Measurements from ENCODE around the gene KIF13A.
"Not testable (repeated sequence)": the region's sequence is repeated elsewhere in the genome, so short reads cannot be mapped to it uniquely, and the experiment has no call there.

Gene KIF13A

GRCh38 chr6:18016698-18017097 is 29.3 kb upstream of the KIF13A start:
- Mint-ChIP-seq H3K27ac (no peak overlapping the region), H3K4me3 (no peak overlapping the region), H3K27me3 (peaks cover 7% of the 10 kb centered on the region), H3K9me3 (peaks cover 4% of the 10 kb centered on the region), H3K4me1 (no peaks in the 10 kb centered on the region), H3K36me3 (no peaks in the 10 kb centered on the region)
- ATAC-seq: no peak

GRCh38 chr6:18016133-18016532 is 28.7 kb upstream of the KIF13A start:
- Mint-ChIP-seq H3K36me3 (no peaks in the 10 kb centered on the region), H3K27ac (no peak overlapping the region), H3K9me3 (peaks cover 4% of the 10 kb centered on the region), H3K4me3 (no peak overlapping the region), H3K27me3 (peaks cover 7% of the 10 kb centered on the region), H3K4me1 (no peaks in the 10 kb centered on the region)
- no peak for ATAC-seq

- Mint-ChIP-seq H3K4me1 (no peaks in the 10 kb centered on the region), H3K4me3 (no peak overlapping the region), H3K27ac (no peak overlapping the region), H3K9me3 (no peaks in the 10 kb centered on the region), H3K27me3 (no peaks in the 10 kb centered on the region), H3K36me3 (no peaks in the 10 kb centered on the region)
- no peak for ATAC-seq
Observed at GRCh38 chr6:18011287-18011686, 23.9 kb upstream of the KIF13A start.

GRCh38 chr6:18010540-18010939 is 23.1 kb upstream of the KIF13A start:
- H3K27me3 Mint-ChIP-seq, H3K4me3 Mint-ChIP-seq, H3K36me3 Mint-ChIP-seq, H3K9me3 Mint-ChIP-seq, H3K4me1 Mint-ChIP-seq, H3K27ac Mint-ChIP-seq, ATAC-seq: not testable (repeated sequence)

- ATAC-seq: no peak
- Mint-ChIP-seq H3K27ac (no peak overlapping the region), H3K4me3 (no peak overlapping the region), H3K4me1 (no peaks in the 10 kb centered on the region), H3K36me3 (no peaks in the 10 kb centered on the region), H3K9me3 (no peaks in the 10 kb centered on the region), H3K27me3 (no peaks in the 10 kb centered on the region)
Observed at GRCh38 chr6:18004256-18004985, 17.0 kb upstream of the KIF13A start.

- Mint-ChIP-seq H3K27me3 (peaks cover 18% of the 10 kb centered on the region), H3K36me3 (no peaks in the 10 kb centered on the region), H3K4me3 (no peak overlapping the region), H3K4me1 (peaks cover 2% of the 10 kb centered on the region), H3K9me3 (no peaks in the 10 kb centered on the region), H3K27ac (no peak overlapping the region)
- no peak for ATAC-seq
Observed at GRCh38 chr6:17999425-17999824, 12.0 kb upstream of the KIF13A start.

GRCh38 chr6:17998442-17998841 is 11.0 kb upstream of the KIF13A start:
- H3K4me1 Mint-ChIP-seq: peaks cover 11% of the 10 kb centered on the region
- H3K4me3 Mint-ChIP-seq: no peak overlapping the region
- no peak for ATAC-seq
- no peaks in the 10 kb centered on the region for H3K9me3 Mint-ChIP-seq
- peaks cover 18% of the 10 kb centered on the region for H3K27me3 Mint-ChIP-seq
- H3K36me3 Mint-ChIP-seq: no peaks in the 10 kb centered on the region
- no peak overlapping the region for H3K27ac Mint-ChIP-seq

GRCh38 chr6:17998003-17998402 is 10.6 kb upstream of the KIF13A start:
- peaks cover 11% of the 10 kb centered on the region for H3K4me1 Mint-ChIP-seq
- H3K27me3 Mint-ChIP-seq: peaks cover 18% of the 10 kb centered on the region
- no peaks in the 10 kb centered on the region for H3K9me3 Mint-ChIP-seq
- no peak overlapping the region for H3K4me3 Mint-ChIP-seq
- ATAC-seq: no peak
- H3K27ac Mint-ChIP-seq: no peak overlapping the region
- no peaks in the 10 kb centered on the region for H3K36me3 Mint-ChIP-seq

- ATAC-seq: no peak
- Mint-ChIP-seq H3K4me3 (no peak overlapping the region), H3K9me3 (no peaks in the 10 kb centered on the region), H3K27me3 (peaks cover 28% of the 10 kb centered on the region), H3K4me1 (peaks cover 11% of the 10 kb centered on the region), H3K27ac (no peak overlapping the region), H3K36me3 (no peaks in the 10 kb centered on the region)
Observed at GRCh38 chr6:17995414-17995813, 8.0 kb upstream of the KIF13A start.

- Mint-ChIP-seq H3K27ac (peak overlapping the region; percentile 67), H3K9me3 (no peaks in the 10 kb centered on the region), H3K36me3 (no peaks in the 10 kb centered on the region), H3K27me3 (peaks cover 28% of the 10 kb centered on the region), H3K4me1 (peaks cover 11% of the 10 kb centered on the region), H3K4me3 (no peak overlapping the region)
- no peak for ATAC-seq
Observed at GRCh38 chr6:17994019-17994418, 6.6 kb upstream of the KIF13A start.

GRCh38 chr6:17988422-17988944 is 1.0 kb upstream of the KIF13A start:
- no peak for ATAC-seq
- H3K4me1 Mint-ChIP-seq: peaks cover 31% of the 10 kb centered on the region
- H3K4me3 Mint-ChIP-seq: peak overlapping the region; percentile 86
- H3K9me3 Mint-ChIP-seq: no peaks in the 10 kb centered on the region
- H3K36me3 Mint-ChIP-seq: no peaks in the 10 kb centered on the region
- peak overlapping the region; percentile 64 for H3K27ac Mint-ChIP-seq
- H3K27me3 Mint-ChIP-seq: peaks cover 10% of the 10 kb centered on the region

GRCh38 chr6:17987697-17988421 is 424 bp upstream of the KIF13A start:
- H3K4me3 Mint-ChIP-seq: peak overlapping the region; percentile 86
- H3K36me3 Mint-ChIP-seq: no peaks in the 10 kb centered on the region
- H3K4me1 Mint-ChIP-seq: peaks cover 31% of the 10 kb centered on the region
- H3K9me3 Mint-ChIP-seq: no peaks in the 10 kb centered on the region
- ATAC-seq: peak; percentile 88
- peak overlapping the region; percentile 64 for H3K27ac Mint-ChIP-seq
- H3K27me3 Mint-ChIP-seq: peaks cover 10% of the 10 kb centered on the region

- Mint-ChIP-seq H3K27ac (peak overlapping the region; percentile 48), H3K27me3 (peaks cover 10% of the 10 kb centered on the region)
- ATAC-seq: peak; percentile 49
Observed at GRCh38 chr6:17986656-17987446, 584 bp downstream of the KIF13A start.

GRCh38 chr6:17985934-17986655 is 1.3 kb downstream of the KIF13A start:
- peak overlapping the region; percentile 48 for H3K27ac Mint-ChIP-seq
- no peak for ATAC-seq
- H3K27me3 Mint-ChIP-seq: peaks cover 6% of the 10 kb centered on the region
- peaks cover 31% of the 10 kb centered on the region for H3K4me1 Mint-ChIP-seq
- H3K36me3 Mint-ChIP-seq: no peaks in the 10 kb centered on the region
- peak overlapping the region; percentile 79 for H3K4me3 Mint-ChIP-seq
- H3K9me3 Mint-ChIP-seq: no peaks in the 10 kb centered on the region

More at GRCh38 chr6:17986656-17987446, 584 bp downstream of the KIF13A start:
- H3K4me3 Mint-ChIP-seq: peak overlapping the region; percentile 79
- H3K9me3 Mint-ChIP-seq: no peaks in the 10 kb centered on the region
- peaks cover 31% of the 10 kb centered on the region for H3K4me1 Mint-ChIP-seq
- no peaks in the 10 kb centered on the region for H3K36me3 Mint-ChIP-seq
